Ishikawa (cell line): ENCODE results near the gene HIF1A.

Source experiments
- CEBPB ChIP-seq: IDR thresholded peaks from 2 replicates; pipeline ENCODE4 v1.6.1; 2012
- CREB1 ChIP-seq: IDR thresholded peaks from 2 replicates; pipeline ENCODE4 v1.6.1; 2012; ENCODE audit warnings: low read depth
- EGR1 ChIP-seq: IDR thresholded peaks from 2 replicates; pipeline ENCODE4 v1.6.1; 2012
- EP300 ChIP-seq: IDR thresholded peaks from 2 replicates; pipeline ENCODE4 v1.6.1; 2012; ENCODE audit warnings: borderline replicate concordance
- FOXM1 ChIP-seq: IDR thresholded peaks from 2 replicates; pipeline ENCODE4 v1.6.1; 2012; ENCODE audit warnings: low read depth, borderline replicate concordance
- NFIC ChIP-seq: IDR thresholded peaks from 2 replicates; pipeline ENCODE4 v1.6.1; 2012
- RAD21 ChIP-seq: IDR thresholded peaks from 2 replicates; pipeline ENCODE4 v1.6.1; 2012; ENCODE audit warnings: low read depth
- TAF1 ChIP-seq: IDR thresholded peaks from 2 replicates; pipeline ENCODE4 v1.6.1; 2012; ENCODE audit warnings: low read depth, mild to moderate bottlenecking
- TCF12 ChIP-seq: IDR thresholded peaks from 2 replicates; pipeline ENCODE4 v1.6.1; 2012; ENCODE audit warnings: low read depth
- TEAD4 ChIP-seq: IDR thresholded peaks from 2 replicates; pipeline ENCODE4 v1.6.1; 2012
- YY1 ChIP-seq: IDR thresholded peaks from 2 replicates; pipeline ENCODE4 v1.6.1; 2012; ENCODE audit warnings: low read depth
- ZBTB7A ChIP-seq: IDR thresholded peaks from 2 replicates; pipeline ENCODE4 v1.6.1; 2012; ENCODE audit warnings: low read depth
- TF ChIP-seq, protein P1 (sequence below): IDR thresholded peaks from 2 replicates; pipeline ENCODE4 v1.6.1; 2012
- TF ChIP-seq, protein P2 (sequence below): IDR thresholded peaks from 2 replicates; pipeline ENCODE4 v1.6.1; 2012; ENCODE audit warnings: low read depth, mild to moderate bottlenecking
- TF ChIP-seq, protein P3 (sequence below): IDR thresholded peaks from 2 replicates; pipeline ENCODE4 v1.6.1; 2012

HIF1A gene

DNA sequence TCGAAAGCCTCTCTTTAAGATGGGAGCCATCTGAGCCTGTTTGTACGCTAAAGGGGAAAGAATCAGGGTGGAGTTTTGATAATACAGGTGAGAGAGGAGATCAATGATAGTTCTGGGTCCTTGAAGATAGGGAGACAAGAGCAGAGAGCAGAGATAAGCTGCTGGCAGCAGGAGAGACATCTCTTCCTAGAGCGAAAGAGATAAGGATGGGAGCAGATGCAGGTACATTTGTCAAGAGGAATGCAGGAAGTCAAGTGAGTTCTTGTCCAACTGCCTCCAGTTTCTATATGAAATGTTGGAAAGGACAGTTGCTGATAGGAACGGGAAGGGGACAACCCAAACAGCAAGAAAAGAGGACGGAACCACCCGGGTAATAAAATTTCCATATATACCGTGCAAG is 24.7 kb upstream of the HIF1A start:
- TF ChIP-seq EGR1 = no peak
- TF ChIP-seq, protein P1, sequence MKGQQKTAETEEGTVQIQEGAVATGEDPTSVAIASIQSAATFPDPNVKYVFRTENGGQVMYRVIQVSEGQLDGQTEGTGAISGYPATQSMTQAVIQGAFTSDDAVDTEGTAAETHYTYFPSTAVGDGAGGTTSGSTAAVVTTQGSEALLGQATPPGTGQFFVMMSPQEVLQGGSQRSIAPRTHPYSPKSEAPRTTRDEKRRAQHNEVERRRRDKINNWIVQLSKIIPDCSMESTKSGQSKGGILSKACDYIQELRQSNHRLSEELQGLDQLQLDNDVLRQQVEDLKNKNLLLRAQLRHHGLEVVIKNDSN = no peak
- no peak for TF ChIP-seq RAD21
- TF ChIP-seq FOXM1 = no peak
- no peak for TF ChIP-seq TEAD4
- no peak for TF ChIP-seq TCF12
- no peak for TF ChIP-seq YY1
- TF ChIP-seq EP300 = no peak
- TF ChIP-seq TAF1 = no peak
- TF ChIP-seq, protein P2, sequence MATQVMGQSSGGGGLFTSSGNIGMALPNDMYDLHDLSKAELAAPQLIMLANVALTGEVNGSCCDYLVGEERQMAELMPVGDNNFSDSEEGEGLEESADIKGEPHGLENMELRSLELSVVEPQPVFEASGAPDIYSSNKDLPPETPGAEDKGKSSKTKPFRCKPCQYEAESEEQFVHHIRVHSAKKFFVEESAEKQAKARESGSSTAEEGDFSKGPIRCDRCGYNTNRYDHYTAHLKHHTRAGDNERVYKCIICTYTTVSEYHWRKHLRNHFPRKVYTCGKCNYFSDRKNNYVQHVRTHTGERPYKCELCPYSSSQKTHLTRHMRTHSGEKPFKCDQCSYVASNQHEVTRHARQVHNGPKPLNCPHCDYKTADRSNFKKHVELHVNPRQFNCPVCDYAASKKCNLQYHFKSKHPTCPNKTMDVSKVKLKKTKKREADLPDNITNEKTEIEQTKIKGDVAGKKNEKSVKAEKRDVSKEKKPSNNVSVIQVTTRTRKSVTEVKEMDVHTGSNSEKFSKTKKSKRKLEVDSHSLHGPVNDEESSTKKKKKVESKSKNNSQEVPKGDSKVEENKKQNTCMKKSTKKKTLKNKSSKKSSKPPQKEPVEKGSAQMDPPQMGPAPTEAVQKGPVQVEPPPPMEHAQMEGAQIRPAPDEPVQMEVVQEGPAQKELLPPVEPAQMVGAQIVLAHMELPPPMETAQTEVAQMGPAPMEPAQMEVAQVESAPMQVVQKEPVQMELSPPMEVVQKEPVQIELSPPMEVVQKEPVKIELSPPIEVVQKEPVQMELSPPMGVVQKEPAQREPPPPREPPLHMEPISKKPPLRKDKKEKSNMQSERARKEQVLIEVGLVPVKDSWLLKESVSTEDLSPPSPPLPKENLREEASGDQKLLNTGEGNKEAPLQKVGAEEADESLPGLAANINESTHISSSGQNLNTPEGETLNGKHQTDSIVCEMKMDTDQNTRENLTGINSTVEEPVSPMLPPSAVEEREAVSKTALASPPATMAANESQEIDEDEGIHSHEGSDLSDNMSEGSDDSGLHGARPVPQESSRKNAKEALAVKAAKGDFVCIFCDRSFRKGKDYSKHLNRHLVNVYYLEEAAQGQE = no peak
- TF ChIP-seq, protein P3, sequence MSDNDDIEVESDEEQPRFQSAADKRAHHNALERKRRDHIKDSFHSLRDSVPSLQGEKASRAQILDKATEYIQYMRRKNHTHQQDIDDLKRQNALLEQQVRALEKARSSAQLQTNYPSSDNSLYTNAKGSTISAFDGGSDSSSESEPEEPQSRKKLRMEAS = no peak
- TF ChIP-seq CEBPB = no peak
- no peak for TF ChIP-seq CREB1
- no peak for TF ChIP-seq NFIC
- TF ChIP-seq ZBTB7A = no peak

DNA sequence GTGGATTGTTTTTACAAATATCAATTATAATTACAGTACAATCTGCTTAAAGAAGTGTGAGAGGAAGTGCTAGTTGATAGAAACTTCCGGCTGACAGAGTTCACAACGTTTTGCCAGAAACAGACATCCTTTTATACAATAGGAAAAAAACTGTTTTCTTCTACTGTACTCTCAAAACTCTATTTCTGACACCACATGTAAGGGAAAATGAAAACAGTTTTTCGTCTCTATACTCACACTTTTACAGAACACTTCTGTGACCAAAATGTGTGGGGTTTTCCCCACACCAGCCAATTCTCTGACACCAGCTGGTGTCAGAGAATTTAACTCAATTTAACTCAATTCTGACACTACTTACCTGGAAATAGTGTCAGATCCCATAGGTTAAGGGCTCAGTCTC is 24.2 kb upstream of the HIF1A start:
- no peak for TF ChIP-seq EGR1
- no peak for TF ChIP-seq ZBTB7A

DNA sequence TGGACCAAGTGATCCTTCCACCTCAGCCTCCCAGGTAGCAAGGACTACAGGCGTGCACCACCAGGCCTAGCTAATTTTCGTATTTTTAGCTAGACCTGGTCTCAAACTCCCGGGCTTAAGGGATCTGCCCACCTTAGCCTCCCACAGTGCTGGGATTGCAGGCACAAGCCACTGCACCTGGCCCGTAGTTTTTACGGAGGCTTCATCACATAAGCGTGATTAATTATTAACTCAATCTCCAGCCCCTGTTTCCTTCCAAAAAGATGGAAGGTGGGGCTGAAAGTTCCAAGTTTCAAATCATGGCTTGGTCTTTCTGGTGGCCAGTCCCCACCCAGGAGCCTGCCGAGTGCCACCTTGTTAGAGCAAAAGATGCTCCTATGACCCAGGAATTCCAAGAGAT is 22.5 kb upstream of the HIF1A start:
- no peak for TF ChIP-seq YY1
- no peak for TF ChIP-seq ZBTB7A
- no peak for TF ChIP-seq NFIC
- TF ChIP-seq TAF1 = no peak
- no peak for TF ChIP-seq FOXM1
- no peak for TF ChIP-seq CEBPB
- no peak for TF ChIP-seq TCF12
- TF ChIP-seq, protein P2 = no peak
- TF ChIP-seq EP300 = no peak
- no peak for TF ChIP-seq RAD21
- no peak for TF ChIP-seq CREB1
- TF ChIP-seq, protein P1 = no peak

DNA sequence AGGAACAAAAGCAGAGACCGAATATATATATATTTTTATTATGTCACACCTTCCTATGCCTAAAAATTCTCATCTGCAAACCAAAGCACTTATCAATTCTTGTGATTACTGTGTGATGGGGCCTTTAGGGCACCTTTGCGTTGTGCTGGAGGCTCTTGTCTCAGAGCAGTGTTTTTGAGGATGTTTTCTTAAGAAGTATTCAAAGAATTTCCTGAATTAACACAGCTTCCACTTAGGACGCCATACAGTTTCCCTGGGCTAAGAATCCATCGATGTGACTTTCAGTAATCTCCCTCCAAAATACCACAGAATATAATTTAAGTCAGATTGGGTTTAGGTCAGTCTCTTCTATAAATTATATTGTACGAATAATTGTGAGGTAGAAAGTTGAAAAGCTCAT is 22.0 kb upstream of the HIF1A start:
- TF ChIP-seq CEBPB = no peak

DNA sequence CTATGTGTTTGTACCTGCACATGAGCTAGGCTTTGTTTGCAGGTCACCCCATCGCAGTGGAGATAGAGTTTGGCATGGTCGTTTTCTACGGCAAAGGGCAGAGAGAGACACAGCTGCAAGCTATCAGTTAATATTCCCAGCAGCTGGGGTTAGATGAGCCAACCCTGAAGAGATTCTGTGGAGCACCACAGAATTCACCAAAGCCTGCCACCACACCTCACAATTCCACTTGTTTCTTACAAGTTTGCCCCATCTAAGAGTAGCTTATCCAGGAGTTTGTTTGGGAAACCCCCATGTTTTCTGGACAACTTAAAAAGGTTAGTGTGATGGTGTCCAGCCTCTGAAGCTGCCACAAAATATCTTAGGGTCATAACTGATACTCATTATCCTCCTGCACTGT is 20.0 kb upstream of the HIF1A start:
- no peak for TF ChIP-seq TEAD4
- TF ChIP-seq, protein P1 = no peak

DNA sequence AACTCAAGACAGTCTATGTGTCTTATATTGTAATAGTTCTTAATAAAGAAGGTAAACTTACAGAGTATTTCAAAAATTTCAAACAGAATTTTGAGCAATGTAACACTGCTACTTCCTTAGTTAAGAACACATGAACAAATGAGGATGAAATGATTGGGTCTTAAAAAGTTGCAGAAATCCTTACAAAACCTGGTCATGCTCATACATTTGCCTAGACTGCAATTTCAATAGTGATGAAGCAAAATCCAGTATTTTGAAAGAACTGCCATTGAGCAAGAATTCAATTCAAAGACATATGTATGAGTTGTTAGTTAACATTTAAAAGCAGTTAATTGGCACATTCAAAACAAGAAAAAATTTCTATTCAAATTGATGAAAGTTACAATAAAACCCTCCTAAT is 17.8 kb upstream of the HIF1A start:
- TF ChIP-seq, protein P3 = no peak
- TF ChIP-seq CEBPB = no peak
- no peak for TF ChIP-seq RAD21
- TF ChIP-seq YY1 = no peak
- no peak for TF ChIP-seq TAF1
- TF ChIP-seq CREB1 = no peak
- no peak for TF ChIP-seq EP300
- TF ChIP-seq NFIC = no peak
- TF ChIP-seq TEAD4 = no peak
- TF ChIP-seq TCF12 = no peak
- TF ChIP-seq ZBTB7A = no peak
- no peak for TF ChIP-seq EGR1
- TF ChIP-seq, protein P1 = no peak
- TF ChIP-seq, protein P2 = no peak
